Right atrium auricular region (tissue), 2 donors: ENCODE data around the gene NSUN6. TPM values are rescaled to one million over a fixed set of nuclear protein-coding genes. Genes with fewer than 3 reads are reported as not detected.

Source experiments
- DNase-seq: peaks from one replicate; pipeline ENCODE4 v3.0.0-alpha.2; 2019; ENCODE audit warnings: low spot score
- H3K27ac ChIP-seq, 2 donors: fragments of 200-600 bp; sonication (generic); 1 replicate in 1 of 2; 2 replicates in 1 of 2; pipeline ENCODE4 v1.5.1; 2016 to 2019
- H3K27me3 ChIP-seq, 2 donors: fragments of 200-600 bp; sonication (generic); one replicate each; pipeline versions ENCODE4 v1.5.1 to v1.6.0; 2017 to 2019
- H3K36me3 ChIP-seq: fragments of 200-600 bp; sonication (generic); one replicate; pipeline ENCODE4 v1.5.1; 2016
- H3K4me1 ChIP-seq, 2 donors: fragments of 200-600 bp; sonication (generic); one replicate each; pipeline versions ENCODE4 v1.5.1 to v1.6.0; 2017 to 2019
- H3K4me3 ChIP-seq, 2 donors: fragments of 200-600 bp; sonication (generic); 1 replicate in 1 of 2; 2 replicates in 1 of 2; pipeline ENCODE4 v1.5.1; 2017 to 2019; ENCODE audit warnings: mild to moderate bottlenecking in 1 of 2, moderate library complexity in 1 of 2
- H3K9me3 ChIP-seq, 2 donors: fragments of 200-600 bp; sonication (generic); one replicate each; pipeline ENCODE4 v1.5.1; 2019
- CTCF ChIP-seq, 2 donors: fragments of 200-600 bp; sonication (generic); IDR thresholded peaks; one replicate each; pipeline ENCODE4 v1.5.1; 2019; ENCODE audit warnings: antibody characterized with exemption in 2 of 2
- total RNA-seq, 2 donors: library from RNA; depleted of rRNA; stranded (reverse); fragments of >200 nt; gene quantifications; one replicate each; pipeline ENCODE4 v1.1.0, GENCODE V29; 2016

Gene NSUN6
- total RNA-seq, 2 donors from 2014 or later: 5.3 to 8.8 TPM

GRCh38 chr10:18497806-18498369 is 153.5 kb downstream of the NSUN6 start:
- no peaks in the 10 kb centered on the region for H3K27me3 ChIP-seq
- no peak for DNase-seq
- H3K4me1 ChIP-seq: peaks cover 0 to 7% of the 10 kb centered on the region in 2 donors
- no peak overlapping the region for H3K4me3 ChIP-seq
- no peak for TF ChIP-seq CTCF (IDR thresholded peaks at IDR 0.05)
- no peaks in the 10 kb centered on the region for H3K9me3 ChIP-seq
- no peak overlapping the region for H3K27ac ChIP-seq
- H3K36me3 ChIP-seq: no peaks in the 10 kb centered on the region

Other genes with a start within 250 kb of the NSUN6 start
- gene ARL5B, start 7.8 kb upstream of the NSUN6 start, total RNA-seq: 1 to 10 TPM; 7.9 to 9.2 TPM